Measurements from ENCODE around the gene FUT8.

GRCh38 chr14:65392296-65392695 is 20.2 kb upstream of the FUT8 start:
- TF ChIP-seq, protein P1, sequence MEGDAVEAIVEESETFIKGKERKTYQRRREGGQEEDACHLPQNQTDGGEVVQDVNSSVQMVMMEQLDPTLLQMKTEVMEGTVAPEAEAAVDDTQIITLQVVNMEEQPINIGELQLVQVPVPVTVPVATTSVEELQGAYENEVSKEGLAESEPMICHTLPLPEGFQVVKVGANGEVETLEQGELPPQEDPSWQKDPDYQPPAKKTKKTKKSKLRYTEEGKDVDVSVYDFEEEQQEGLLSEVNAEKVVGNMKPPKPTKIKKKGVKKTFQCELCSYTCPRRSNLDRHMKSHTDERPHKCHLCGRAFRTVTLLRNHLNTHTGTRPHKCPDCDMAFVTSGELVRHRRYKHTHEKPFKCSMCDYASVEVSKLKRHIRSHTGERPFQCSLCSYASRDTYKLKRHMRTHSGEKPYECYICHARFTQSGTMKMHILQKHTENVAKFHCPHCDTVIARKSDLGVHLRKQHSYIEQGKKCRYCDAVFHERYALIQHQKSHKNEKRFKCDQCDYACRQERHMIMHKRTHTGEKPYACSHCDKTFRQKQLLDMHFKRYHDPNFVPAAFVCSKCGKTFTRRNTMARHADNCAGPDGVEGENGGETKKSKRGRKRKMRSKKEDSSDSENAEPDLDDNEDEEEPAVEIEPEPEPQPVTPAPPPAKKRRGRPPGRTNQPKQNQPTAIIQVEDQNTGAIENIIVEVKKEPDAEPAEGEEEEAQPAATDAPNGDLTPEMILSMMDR (IDR thresholded peaks at IDR 0.05; ENCODE audit: poor library complexity): no peak
- no peak for TF ChIP-seq EZH2 (IDR thresholded peaks at IDR 0.05; ENCODE audit: borderline replicate concordance)

Data from hepatocyte (in vitro differentiated cells).